HCT116 (cell line): ENCODE results near the gene ZBED1.

Experiments used
- EZH2phosphoT487 ChIP-seq: fragments of 200-600 bp; IDR thresholded peaks from 2 replicates; pipeline ENCODE4 v1.6.1; 2018; ENCODE audit warnings: antibody characterized with exemption, borderline replicate concordance
- POLR2A ChIP-seq: IDR thresholded peaks from 2 replicates; pipeline ENCODE4 v1.7.0; 2011; ENCODE audit warnings: borderline replicate concordance; ENCODE audit not compliant: insufficient read depth, insufficient read length; ENCODE audit errors: extremely low read depth
- POLR2AphosphoS5 ChIP-seq: IDR thresholded peaks from 2 replicates; pipeline ENCODE4 v1.6.1; 2011; ENCODE audit warnings: mild to moderate bottlenecking, low read depth, low read length, moderate library complexity
- TF ChIP-seq, protein P1 (sequence below), 3 experiments: fragments of 200-600 bp in 1 of 3; sonication (generic) in 1 of 3; IDR thresholded peaks in 2 of 3; conservative IDR thresholded peaks in 1 of 3; 2 replicates each; pipeline ENCODE4 v1.5.1; 2012 to 2017; ENCODE audit warnings: low read depth in 2 of 3, low read length in 2 of 3, antibody characterized with exemption in 1 of 3, borderline replicate concordance in 1 of 3, control low read depth in 1 of 3, mild to moderate bottlenecking in 1 of 3, mixed read lengths in 1 of 3, mixed run types in 1 of 3, moderate library complexity in 1 of 3; ENCODE audit not compliant: insufficient read depth in 1 of 3
- TF ChIP-seq, protein P2 (sequence below): IDR thresholded peaks from 2 replicates; pipeline ENCODE4 v1.6.1; 2011; ENCODE audit warnings: mild to moderate bottlenecking, low read length, moderate library complexity; ENCODE audit not compliant: insufficient replicate concordance; ENCODE audit errors: extremely low read depth

DNA sequence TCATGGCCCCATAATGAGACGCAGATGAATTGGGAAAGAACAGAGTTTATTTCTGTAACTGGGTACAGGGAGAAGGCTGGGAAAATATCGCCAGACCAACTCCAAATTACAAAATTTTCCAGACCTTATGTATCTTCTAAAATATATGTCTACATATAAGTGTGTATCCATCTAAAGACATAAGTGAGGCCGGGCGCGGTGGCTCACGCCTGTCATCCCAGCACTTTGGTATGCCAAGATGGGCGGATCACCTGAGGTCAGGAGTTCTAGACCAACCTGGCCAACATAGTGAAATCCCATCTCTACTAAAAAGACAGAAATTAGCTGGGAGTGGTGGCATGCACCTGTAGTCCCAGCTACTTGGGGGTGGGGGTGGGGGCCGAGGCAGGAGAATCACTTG, 11.7 kb upstream of the ZBED1 start:
- no peak for TF ChIP-seq EZH2phosphoT487
- TF ChIP-seq POLR2AphosphoS5: no peak
- TF ChIP-seq, protein P1, sequence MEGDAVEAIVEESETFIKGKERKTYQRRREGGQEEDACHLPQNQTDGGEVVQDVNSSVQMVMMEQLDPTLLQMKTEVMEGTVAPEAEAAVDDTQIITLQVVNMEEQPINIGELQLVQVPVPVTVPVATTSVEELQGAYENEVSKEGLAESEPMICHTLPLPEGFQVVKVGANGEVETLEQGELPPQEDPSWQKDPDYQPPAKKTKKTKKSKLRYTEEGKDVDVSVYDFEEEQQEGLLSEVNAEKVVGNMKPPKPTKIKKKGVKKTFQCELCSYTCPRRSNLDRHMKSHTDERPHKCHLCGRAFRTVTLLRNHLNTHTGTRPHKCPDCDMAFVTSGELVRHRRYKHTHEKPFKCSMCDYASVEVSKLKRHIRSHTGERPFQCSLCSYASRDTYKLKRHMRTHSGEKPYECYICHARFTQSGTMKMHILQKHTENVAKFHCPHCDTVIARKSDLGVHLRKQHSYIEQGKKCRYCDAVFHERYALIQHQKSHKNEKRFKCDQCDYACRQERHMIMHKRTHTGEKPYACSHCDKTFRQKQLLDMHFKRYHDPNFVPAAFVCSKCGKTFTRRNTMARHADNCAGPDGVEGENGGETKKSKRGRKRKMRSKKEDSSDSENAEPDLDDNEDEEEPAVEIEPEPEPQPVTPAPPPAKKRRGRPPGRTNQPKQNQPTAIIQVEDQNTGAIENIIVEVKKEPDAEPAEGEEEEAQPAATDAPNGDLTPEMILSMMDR (IDR thresholded peaks at IDR 0.05 in 2 of 3, conservative IDR thresholded peaks at IDR 0.05 in 1 of 3; ENCODE audit: borderline replicate concordance in 1 of 3, insufficient read depth in 1 of 3, low read depth in 2 of 3, low read length in 2 of 3): no peak
- TF ChIP-seq POLR2A: no peak
- TF ChIP-seq, protein P2, sequence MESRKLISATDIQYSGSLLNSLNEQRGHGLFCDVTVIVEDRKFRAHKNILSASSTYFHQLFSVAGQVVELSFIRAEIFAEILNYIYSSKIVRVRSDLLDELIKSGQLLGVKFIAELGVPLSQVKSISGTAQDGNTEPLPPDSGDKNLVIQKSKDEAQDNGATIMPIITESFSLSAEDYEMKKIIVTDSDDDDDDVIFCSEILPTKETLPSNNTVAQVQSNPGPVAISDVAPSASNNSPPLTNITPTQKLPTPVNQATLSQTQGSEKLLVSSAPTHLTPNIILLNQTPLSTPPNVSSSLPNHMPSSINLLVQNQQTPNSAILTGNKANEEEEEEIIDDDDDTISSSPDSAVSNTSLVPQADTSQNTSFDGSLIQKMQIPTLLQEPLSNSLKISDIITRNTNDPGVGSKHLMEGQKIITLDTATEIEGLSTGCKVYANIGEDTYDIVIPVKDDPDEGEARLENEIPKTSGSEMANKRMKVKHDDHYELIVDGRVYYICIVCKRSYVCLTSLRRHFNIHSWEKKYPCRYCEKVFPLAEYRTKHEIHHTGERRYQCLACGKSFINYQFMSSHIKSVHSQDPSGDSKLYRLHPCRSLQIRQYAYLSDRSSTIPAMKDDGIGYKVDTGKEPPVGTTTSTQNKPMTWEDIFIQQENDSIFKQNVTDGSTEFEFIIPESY: no peak
